ENCODE results near the gene EXD3. TPM values are rescaled to one million over a fixed set of nuclear protein-coding genes. Genes with fewer than 3 reads are reported as not detected.

The EXD3 gene
- total and polyA plus RNA-seq, 2 of the 13 experiments (the other 11 are each of a cell fraction or from before 2014, with no cell fraction given): 2.7 to 4.8 TPM

- TF ChIP-seq TAF15 (IDR thresholded peaks at IDR 0.05; ENCODE audit: low read depth, low read length, poor library complexity, severe bottlenecking) (no peak), GTF2F1 (IDR thresholded peaks at IDR 0.05; ENCODE audit: low read length) (no peak), ZNF800 (CRISPR knock-in tag; IDR thresholded peaks at IDR 0.05) (no peak; the same call in 1 of the 2 replicates), ZXDC (CRISPR knock-in tag; IDR thresholded peaks at IDR 0.05) (no peak), MAFF (IDR thresholded peaks at IDR 0.05; ENCODE audit: low read depth, low read length) (no peak), KLF11 (CRISPR knock-in tag; IDR thresholded peaks at IDR 0.05) (no peak), ZNF737 (CRISPR knock-in tag; IDR thresholded peaks at IDR 0.05; ENCODE audit: borderline replicate concordance) (no peak), STAG1 (CRISPR knock-in tag; IDR thresholded peaks at IDR 0.05) (peak; percentile 30), SMAD3 (CRISPR knock-in tag; IDR thresholded peaks at IDR 0.05) (no peak), ZNF841 (CRISPR knock-in tag; IDR thresholded peaks at IDR 0.05; ENCODE audit: borderline replicate concordance) (peak; percentile 57; the same call in 1 of the 2 replicates)
- TF ChIP-seq, protein P1, sequence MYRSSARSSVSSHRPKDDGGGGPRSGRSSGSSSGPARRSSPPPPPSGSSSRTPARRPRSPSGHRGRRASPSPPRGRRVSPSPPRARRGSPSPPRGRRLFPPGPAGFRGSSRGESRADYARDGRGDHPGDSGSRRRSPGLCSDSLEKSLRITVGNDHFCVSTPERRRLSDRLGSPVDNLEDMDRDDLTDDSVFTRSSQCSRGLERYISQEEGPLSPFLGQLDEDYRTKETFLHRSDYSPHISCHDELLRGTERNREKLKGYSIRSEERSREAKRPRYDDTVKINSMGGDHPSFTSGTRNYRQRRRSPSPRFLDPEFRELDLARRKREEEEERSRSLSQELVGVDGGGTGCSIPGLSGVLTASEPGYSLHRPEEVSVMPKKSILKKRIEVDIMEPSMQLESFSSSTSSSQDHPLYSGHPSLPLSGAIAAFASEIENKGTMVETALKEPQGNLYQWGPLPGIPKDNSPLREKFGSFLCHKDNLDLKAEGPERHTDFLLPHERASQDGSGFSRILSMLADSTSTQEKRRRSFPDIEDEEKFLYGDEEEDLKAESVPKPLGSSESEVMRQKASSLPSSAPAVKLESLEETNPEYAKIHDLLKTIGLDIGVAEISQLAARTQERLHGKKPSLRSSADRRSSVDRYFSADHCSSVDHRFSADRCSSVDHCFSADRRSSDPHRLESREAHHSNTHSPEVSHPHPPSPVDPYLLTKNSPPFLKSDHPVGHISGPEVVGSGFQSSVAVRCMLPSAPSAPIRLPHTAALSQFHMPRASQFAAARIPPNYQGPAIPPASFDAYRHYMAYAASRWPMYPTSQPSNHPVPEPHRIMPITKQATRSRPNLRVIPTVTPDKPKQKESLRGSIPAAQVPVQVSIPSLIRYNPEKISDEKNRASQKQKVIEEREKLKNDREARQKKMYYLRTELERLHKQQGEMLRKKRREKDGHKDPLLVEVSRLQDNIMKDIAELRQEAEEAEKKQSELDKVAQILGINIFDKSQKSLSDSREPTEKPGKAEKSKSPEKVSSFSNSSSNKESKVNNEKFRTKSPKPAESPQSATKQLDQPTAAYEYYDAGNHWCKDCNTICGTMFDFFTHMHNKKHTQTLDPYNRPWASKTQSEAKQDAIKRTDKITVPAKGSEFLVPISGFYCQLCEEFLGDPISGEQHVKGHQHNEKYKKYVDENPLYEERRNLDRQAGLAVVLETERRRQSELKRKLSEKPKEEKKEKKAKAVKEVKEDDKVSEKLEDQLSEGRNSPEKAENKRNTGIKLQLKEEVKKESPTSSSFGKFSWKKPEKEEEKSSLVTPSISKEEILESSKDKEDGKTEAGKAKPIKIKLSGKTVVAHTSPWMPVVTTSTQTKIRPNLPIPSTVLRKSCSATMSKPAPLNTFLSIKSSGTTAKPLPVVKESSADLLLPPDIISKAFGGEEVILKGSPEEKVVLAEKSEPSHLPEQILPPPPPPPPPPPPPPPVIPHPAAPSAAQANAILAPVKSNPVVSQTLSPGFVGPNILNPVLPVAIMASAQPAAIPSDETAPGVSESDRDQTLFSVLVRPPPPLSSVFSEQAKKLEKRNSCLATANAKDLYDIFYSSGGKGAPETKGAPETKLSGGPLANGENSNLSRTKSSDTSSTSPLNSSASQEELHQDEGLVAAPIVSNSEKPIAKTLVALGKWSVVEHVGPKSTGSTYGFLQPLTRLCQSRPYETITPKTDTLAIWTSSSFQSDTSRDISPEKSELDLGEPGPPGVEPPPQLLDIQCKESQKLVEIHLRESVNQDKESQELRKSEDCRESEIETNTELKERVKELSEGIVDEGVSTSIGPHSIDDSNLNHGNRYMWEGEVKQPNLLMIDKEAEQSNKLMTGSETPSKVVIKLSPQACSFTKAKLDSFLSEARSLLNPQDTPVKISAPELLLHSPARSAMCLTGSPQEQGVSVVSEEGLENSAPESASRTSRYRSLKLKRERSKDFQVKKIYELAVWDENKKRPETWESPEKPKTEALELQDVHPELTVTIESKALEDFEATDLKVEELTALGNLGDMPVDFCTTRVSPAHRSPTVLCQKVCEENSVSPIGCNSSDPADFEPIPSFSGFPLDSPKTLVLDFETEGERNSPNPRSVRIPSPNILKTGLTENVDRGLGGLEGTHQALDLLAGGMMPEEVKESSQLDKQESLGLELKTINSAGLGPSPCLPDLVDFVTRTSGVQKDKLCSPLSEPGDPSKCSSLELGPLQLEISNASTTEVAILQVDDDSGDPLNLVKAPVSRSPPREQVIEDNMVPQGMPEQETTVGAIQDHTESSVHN (CRISPR knock-in tag; IDR thresholded peaks at IDR 0.05): no peak
Measured at GRCh38 chr9:137422604-137423513, at the start of gene EXD3, which contains the start of gene NOXA1 (continued).
